Measurements from ENCODE around the gene TPM2. TPM values are rescaled to one million over a fixed set of nuclear protein-coding genes. Genes with fewer than 3 reads are reported as not detected.

The TPM2 gene
- total and polyA plus RNA-seq, 9 of the 15 experiments (the other 6 are each of a cell fraction or from before 2014, with no cell fraction given), result 0.28 to 16.1 (median 4.5) TPM

GRCh38 chr9:35729700-35730485, 40.2 kb upstream of the TPM2 start (continued):
- TF ChIP-seq MTA2 (IDR thresholded peaks at IDR 0.05; ENCODE audit: low read depth) (peak; percentile 32; the same call in 1 of the 2 replicates), TRIM25 (IDR thresholded peaks at IDR 0.05; ENCODE audit: borderline replicate concordance) (no peak; the same call in 1 of the 2 replicates), NELFE (IDR thresholded peaks at IDR 0.05; ENCODE audit: insufficient read depth, insufficient read length) (no peak), ZZZ3 (IDR thresholded peaks at IDR 0.05) (0 out of 2 replicates have a peak, but pooled peaks have one; percentile 34), ZNF354B (CRISPR knock-in tag; IDR thresholded peaks at IDR 0.05) (no peak), HIVEP1 (CRISPR knock-in tag; IDR thresholded peaks at IDR 0.05) (no peak), TAL1 (IDR thresholded peaks at IDR 0.05) (no peak), DDX20 (tag; IDR thresholded peaks at IDR 0.05; ENCODE audit: low read depth) (no peak), ARID4B (CRISPR knock-in tag; IDR thresholded peaks at IDR 0.05) (no peak), CBX1 (IDR thresholded peaks at IDR 0.05; ENCODE audit: low read depth) (no peak), TSC22D4 (tag; IDR thresholded peaks at IDR 0.05) (no peak), HSF4 (CRISPR knock-in tag; IDR thresholded peaks at IDR 0.05; ENCODE audit: borderline replicate concordance) (no peak), SRSF1 (IDR thresholded peaks at IDR 0.05; ENCODE audit: low read depth, low read length) (no peak), BRD9 (IDR thresholded peaks at IDR 0.05; ENCODE audit: low read depth, partially characterized antibody) (no peak), KLF6 (CRISPR knock-in tag; IDR thresholded peaks at IDR 0.05; ENCODE audit: borderline replicate concordance) (no peak), MTA1 (IDR thresholded peaks at IDR 0.05; ENCODE audit: borderline replicate concordance) (no peak; the same call in 1 of the 2 replicates), NCOA2 (IDR thresholded peaks at IDR 0.05; ENCODE audit: partially characterized antibody in 2 of 2) (peak in 1 of 2 experiments; percentile 39), NFYB (IDR thresholded peaks at IDR 0.05; ENCODE audit: extremely low read depth, insufficient read length) (no peak), ZNF133 (CRISPR knock-in tag; IDR thresholded peaks at IDR 0.05) (no peak), KLF1 (tag; IDR thresholded peaks at IDR 0.05) (no peak), FOXK1 (CRISPR knock-in tag; IDR thresholded peaks at IDR 0.05; ENCODE audit: borderline replicate concordance) (no peak), ZBTB9 (CRISPR knock-in tag; IDR thresholded peaks at IDR 0.05) (peak; percentile 98)
